Activated CD4-positive, alpha-beta T cell treated with anti-CD3 and anti-CD28 coated beads for 36 hours (primary cell): ENCODE measurements around the gene RAET1E. TPM values are rescaled to one million over a fixed set of nuclear protein-coding genes. Genes with fewer than 3 reads are reported as not detected.
"Not testable (repeated sequence)": the region's sequence is repeated elsewhere in the genome, so short reads cannot be mapped to it uniquely, and the experiment has no call there.

ENCODE experiments used
- ATAC-seq: fragments of 200-7000 bp; cut with Tn5 transposase; one replicate; pipeline ENCODE4 v1.10.0; 2021; ENCODE audit warnings: mild to moderate bottlenecking, moderate library complexity
- CTCF ChIA-PET: fragments of 350-600 bp; sonication (Branson Sonifier 250); formaldehyde crosslinking; loops from one replicate; lab custom pipeline; 2021; ENCODE audit warnings: antibody characterized with exemption; lab: Charles Lee
- POLR2A ChIA-PET: fragments of 350-600 bp; sonication (Branson Sonifier 250); formaldehyde crosslinking; loops from one replicate; lab custom pipeline; 2021; ENCODE audit warnings: antibody characterized with exemption, inconsistent platforms; lab: Charles Lee
- DNase-seq: peaks from one replicate; pipeline ENCODE4 v3.0.0-alpha.2; 2020
- H3K27ac Mint-ChIP-seq: one replicate; pipeline ENCODE4 v1.8.0; 2021; ENCODE audit warnings: mixed read lengths
- H3K27me3 Mint-ChIP-seq: one replicate; pipeline ENCODE4 v1.8.0; 2021; ENCODE audit warnings: mixed read lengths
- H3K36me3 Mint-ChIP-seq: one replicate; pipeline ENCODE4 v1.8.0; 2021; ENCODE audit warnings: low read depth, mixed read lengths
- H3K4me1 Mint-ChIP-seq: one replicate; pipeline ENCODE4 v1.8.0; 2021; ENCODE audit warnings: mixed read lengths
- H3K4me3 Mint-ChIP-seq: one replicate; pipeline ENCODE4 v1.8.0; 2021; ENCODE audit warnings: mild to moderate bottlenecking, moderate library complexity, mixed read lengths
- H3K9me3 Mint-ChIP-seq: one replicate; pipeline ENCODE4 v1.8.0; 2021; ENCODE audit warnings: low read depth, mixed read lengths
- intact Hi-C, 2 experiments: fragments of 100-400 bp; cut with DNase I in 1 of 2; cut with micrococcal nuclease in 1 of 2; formaldehyde crosslinking; loops; one replicate each; pipeline versions ENCODE4 v1.14.2 to v1.15.1; 2022 to 2024; cut with DNase I, micrococcal nuclease
- total RNA-seq, 2 experiments: library from RNA; stranded (reverse); gene quantifications; one replicate each; pipeline ENCODE4 v1.2.3, GENCODE V29; 2021

The RAET1E gene
- total RNA-seq, 2 experiments from 2014 or later: not detected

GRCh38 chr6:149899486-149899885, 1.6 kb upstream of the RAET1E start:
- H3K9me3 Mint-ChIP-seq: no peaks in the 10 kb centered on the region
- H3K4me1 Mint-ChIP-seq: peaks cover 15% of the 10 kb centered on the region
- peaks cover 5% of the 10 kb centered on the region for H3K27me3 Mint-ChIP-seq
- intact Hi-C loops: no loop called here
- H3K27ac Mint-ChIP-seq: no peak overlapping the region
- ATAC-seq (no peak), DNase-seq (no peak)
- no peaks in the 10 kb centered on the region for H3K36me3 Mint-ChIP-seq
- no peak overlapping the region for H3K4me3 Mint-ChIP-seq
- ChIA-PET CTCF (interaction anchor here (0.8 kb wide), 1 partner anchor 82 kb away, joined by 3 read pairs; no protein-coding TSS in a partner anchor), POLR2A (no interaction called here)

GRCh38 chr6:149898966-149899365, 1.1 kb upstream of the RAET1E start:
- Mint-ChIP-seq H3K36me3 (no peaks in the 10 kb centered on the region), H3K27ac (no peak overlapping the region)

GRCh38 chr6:149897015-149897697, 757 bp downstream of the RAET1E start:
- CTCF ChIA-PET: interaction anchor here (0.9 kb wide), 1 partner anchor 31 kb away, joined by 3 read pairs; no protein-coding TSS in a partner anchor
- DNase-seq (no peak), ATAC-seq (no peak)
- Mint-ChIP-seq H3K27me3 (peaks cover 9% of the 10 kb centered on the region), H3K4me1 (peaks cover 15% of the 10 kb centered on the region), H3K27ac (no peak overlapping the region), H3K36me3 (no peaks in the 10 kb centered on the region), H3K4me3 (no peak overlapping the region), H3K9me3 (no peaks in the 10 kb centered on the region)
- intact Hi-C loops: no loop called here
- POLR2A ChIA-PET: no interaction called here

More at GRCh38 chr6:149898966-149899365, 1.1 kb upstream of the RAET1E start:
- ChIA-PET CTCF (no interaction called here), POLR2A (no interaction called here)
- intact Hi-C loops: no loop called here
- no peak overlapping the region for H3K4me3 Mint-ChIP-seq
- DNase-seq (no peak), ATAC-seq (no peak)
- no peaks in the 10 kb centered on the region for H3K9me3 Mint-ChIP-seq
- peaks cover 15% of the 10 kb centered on the region for H3K4me1 Mint-ChIP-seq
- H3K27me3 Mint-ChIP-seq: peaks cover 9% of the 10 kb centered on the region

GRCh38 chr6:149896491-149896890, 1.4 kb downstream of the RAET1E start:
- no peak overlapping the region for H3K27ac Mint-ChIP-seq
- ChIA-PET CTCF (interaction anchor here (0.7 to 0.9 kb wide), 2 partner anchors 30 to 111 kb away, joined by 3 read pairs; no protein-coding TSS in a partner anchor), POLR2A (no interaction called here)
- intact Hi-C loops: no loop called here
- DNase-seq (no peak), ATAC-seq (peak; percentile 57)
- H3K27me3 Mint-ChIP-seq: peaks cover 7% of the 10 kb centered on the region
- peaks cover 15% of the 10 kb centered on the region for H3K4me1 Mint-ChIP-seq
- no peaks in the 10 kb centered on the region for H3K36me3 Mint-ChIP-seq
- no peak overlapping the region for H3K4me3 Mint-ChIP-seq
- no peaks in the 10 kb centered on the region for H3K9me3 Mint-ChIP-seq

GRCh38 chr6:149895833-149896271, 2.1 kb downstream of the RAET1E start:
- peaks cover 15% of the 10 kb centered on the region for H3K4me1 Mint-ChIP-seq
- ATAC-seq: peak; percentile 98
- peaks cover 6% of the 10 kb centered on the region for H3K27me3 Mint-ChIP-seq
- no peak overlapping the region for H3K4me3 Mint-ChIP-seq
- H3K36me3 Mint-ChIP-seq: no peaks in the 10 kb centered on the region
- peak; percentile 67 for DNase-seq
- intact Hi-C loops: no loop called here
- CTCF ChIA-PET: no interaction called here
- POLR2A ChIA-PET: no interaction called here
- H3K9me3 Mint-ChIP-seq: no peaks in the 10 kb centered on the region
- peak overlapping the region; percentile 23 for H3K27ac Mint-ChIP-seq

- ChIA-PET CTCF (interaction anchor here (0.6 kb wide), 1 partner anchor 645 kb away, joined by 3 read pairs; no protein-coding TSS in a partner anchor), POLR2A (no interaction called here)
- Mint-ChIP-seq H3K9me3 (no peaks in the 10 kb centered on the region), H3K27me3 (peaks cover 6% of the 10 kb centered on the region), H3K27ac (no peak overlapping the region), H3K4me1 (peaks cover 15% of the 10 kb centered on the region), H3K36me3 (no peaks in the 10 kb centered on the region), H3K4me3 (no peak overlapping the region)
- DNase-seq (no peak), ATAC-seq (no peak)
- intact Hi-C loops: no loop called here
Measured at GRCh38 chr6:149895048-149895590, 2.8 kb downstream of the RAET1E start.

- peaks cover 13% of the 10 kb centered on the region for H3K4me1 Mint-ChIP-seq
- H3K36me3 Mint-ChIP-seq, intact Hi-C loops, H3K9me3 Mint-ChIP-seq, CTCF ChIA-PET, H3K4me3 Mint-ChIP-seq, ATAC-seq, H3K27me3 Mint-ChIP-seq, POLR2A ChIA-PET, DNase-seq, H3K27ac Mint-ChIP-seq: not testable (repeated sequence)
Measured at GRCh38 chr6:149891864-149892263, 6.0 kb downstream of the RAET1E start.

GRCh38 chr6:149891259-149891658, 6.7 kb downstream of the RAET1E start:
- H3K36me3 Mint-ChIP-seq: no peaks in the 10 kb centered on the region
- DNase-seq (no peak), ATAC-seq (no peak)
- no peak overlapping the region for H3K27ac Mint-ChIP-seq
- ChIA-PET POLR2A (no interaction called here), CTCF (interaction anchor here (0.6 kb wide), 1 partner anchor 911 kb away, joined by 3 read pairs; no protein-coding TSS in a partner anchor)
- intact Hi-C loops: no loop called here
- H3K4me1 Mint-ChIP-seq: peaks cover 7% of the 10 kb centered on the region
- peaks cover 6% of the 10 kb centered on the region for H3K27me3 Mint-ChIP-seq
- H3K9me3 Mint-ChIP-seq: no peaks in the 10 kb centered on the region
- H3K4me3 Mint-ChIP-seq: no peak overlapping the region

GRCh38 chr6:149890629-149891045, 7.3 kb downstream of the RAET1E start:
- H3K27ac Mint-ChIP-seq: no peak overlapping the region
- H3K4me1 Mint-ChIP-seq: peaks cover under 1% of the 10 kb centered on the region
- intact Hi-C loops: no loop called here
- ChIA-PET POLR2A (no interaction called here), CTCF (interaction anchor here (0.6 to 0.7 kb wide), 2 partner anchors 201 to 910 kb away, joined by 3 read pairs; no protein-coding TSS in a partner anchor)
- no peaks in the 10 kb centered on the region for H3K9me3 Mint-ChIP-seq
- peaks cover 6% of the 10 kb centered on the region for H3K27me3 Mint-ChIP-seq
- no peak for ATAC-seq
- no peak for DNase-seq
- no peaks in the 10 kb centered on the region for H3K36me3 Mint-ChIP-seq
- no peak overlapping the region for H3K4me3 Mint-ChIP-seq

- intact Hi-C loops: no loop called here
- H3K4me1 Mint-ChIP-seq: no peaks in the 10 kb centered on the region
- ATAC-seq: no peak
- ChIA-PET CTCF (no interaction called here), POLR2A (no interaction called here)
- H3K27me3 Mint-ChIP-seq: peaks cover 4% of the 10 kb centered on the region
- H3K36me3 Mint-ChIP-seq: no peaks in the 10 kb centered on the region
- no peak overlapping the region for H3K4me3 Mint-ChIP-seq
- no peaks in the 10 kb centered on the region for H3K9me3 Mint-ChIP-seq
- DNase-seq: no peak
- no peak overlapping the region for H3K27ac Mint-ChIP-seq
Measured at GRCh38 chr6:149889326-149889725, 8.6 kb downstream of the RAET1E start.

GRCh38 chr6:149888659-149889058, 9.3 kb downstream of the RAET1E start:
- no peak for ATAC-seq
- H3K9me3 Mint-ChIP-seq: no peaks in the 10 kb centered on the region
- H3K27me3 Mint-ChIP-seq: peaks cover 2% of the 10 kb centered on the region
- H3K36me3 Mint-ChIP-seq: no peaks in the 10 kb centered on the region
- POLR2A ChIA-PET: no interaction called here
- no peak overlapping the region for H3K4me3 Mint-ChIP-seq
- no peak overlapping the region for H3K27ac Mint-ChIP-seq
- no peak for DNase-seq
- CTCF ChIA-PET: no interaction called here
- no peaks in the 10 kb centered on the region for H3K4me1 Mint-ChIP-seq
- intact Hi-C loops: no loop called here

- POLR2A ChIA-PET: no interaction called here
Measured at GRCh38 chr6:149888093-149888492, 9.8 kb downstream of the RAET1E start.

More at GRCh38 chr6:149888093-149888492, 9.8 kb downstream of the RAET1E start:
- Mint-ChIP-seq H3K4me1 (no peaks in the 10 kb centered on the region), H3K36me3 (no peaks in the 10 kb centered on the region), H3K4me3 (no peak overlapping the region), H3K9me3 (no peaks in the 10 kb centered on the region), H3K27me3 (peaks cover 2% of the 10 kb centered on the region), H3K27ac (no peak overlapping the region)
- DNase-seq (no peak), ATAC-seq (no peak)
- CTCF ChIA-PET: no interaction called here
- intact Hi-C loops: no loop called here
